ENCODE data around the gene SFRP4. TPM values are rescaled to one million over a fixed set of nuclear protein-coding genes. Genes with fewer than 3 reads are reported as not detected.

Gene SFRP4
- total and polyA plus RNA-seq, 9 of the 15 experiments (the other 6 are each of a cell fraction or from before 2014, with no cell fraction given): not detected

GRCh38 chr7:37918526-37918925, 1.9 kb upstream of the SFRP4 start:
- Histone ChIP-seq H3K4me1 (replicated peaks in 1 of 2; ENCODE audit: control insufficient read depth in 2 of 2, insufficient read depth in 2 of 2, low read length in 2 of 2) (peaks cover 9 to 26% of the 10 kb centered on the region in 2 experiments; a peak in 4 of 5 replicates), H3K4me2 (ENCODE audit: insufficient read depth, low read length) (no peak overlapping the region), H3K9me1 (ENCODE audit: control insufficient read depth, insufficient read depth, low read length) (no peaks in the 10 kb centered on the region), H3K9ac (ENCODE audit: insufficient read depth in 1 of 2, low read depth in 2 of 2, low read length in 2 of 2) (no peak overlapping the region), H3K9me3 (replicated peaks; ENCODE audit: control insufficient read depth, insufficient read depth, low read depth, low read length) (no peaks in the 10 kb centered on the region), H3K36me3 (ENCODE audit: control insufficient read depth, insufficient read depth, low read length) (no peaks in the 10 kb centered on the region), H3K4me3 (no peak overlapping the region), H4K20me1 (replicated peaks; ENCODE audit: control insufficient read depth, insufficient read depth, low read length) (no peaks in the 10 kb centered on the region), H3K27me3 (ENCODE audit: control insufficient read depth in 2 of 2, insufficient read depth in 2 of 2, low read length in 2 of 2) (peaks cover 0 to 8% of the 10 kb centered on the region in 2 experiments; a peak in 3 of 5 replicates), H2AFZ (ENCODE audit: low read depth, low read length) (no peak overlapping the region), H3K79me2 (ENCODE audit: control insufficient read depth, insufficient read depth, low read length) (no peaks in the 10 kb centered on the region), H3K27ac (ENCODE audit: extremely low read depth, low read depth, low read length) (no peak overlapping the region)
- intact Hi-C loops (cut with micrococcal nuclease) (no loop called here), in situ Hi-C loops (cut with MboI) (no loop called here)
- TF ChIP-seq, protein P1, sequence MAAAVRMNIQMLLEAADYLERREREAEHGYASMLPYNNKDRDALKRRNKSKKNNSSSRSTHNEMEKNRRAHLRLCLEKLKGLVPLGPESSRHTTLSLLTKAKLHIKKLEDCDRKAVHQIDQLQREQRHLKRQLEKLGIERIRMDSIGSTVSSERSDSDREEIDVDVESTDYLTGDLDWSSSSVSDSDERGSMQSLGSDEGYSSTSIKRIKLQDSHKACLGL (CRISPR knock-in tag; IDR thresholded peaks at IDR 0.05; ENCODE audit: borderline replicate concordance, poor library complexity, severe bottlenecking): no peak
- TF ChIP-seq SRF (CRISPR knock-in tag; IDR thresholded peaks at IDR 0.05) (peak in 1 of 2 experiments; percentile 21; a peak in 1 of 4 replicates), SFPQ (IDR thresholded peaks at IDR 0.05; ENCODE audit: low read depth, low read length) (no peak), SETDB1 (IDR thresholded peaks at IDR 0.05; ENCODE audit: low read length) (no peak), POLR2AphosphoS2 (IDR thresholded peaks at IDR 0.05; ENCODE audit: low read length) (no peak), CTCF (IDR thresholded peaks at IDR 0.05 in 2 of 3, conservative IDR thresholded peaks at IDR 0.05 in 1 of 3; ENCODE audit: insufficient read depth in 2 of 3, low read depth in 1 of 3, low read length in 3 of 3) (peak in 2 of 3 experiments; percentile 10 to 22; a peak in 2 of 6 replicates)
- BruUV-seq (replicated peaks): no TSS peak
- no peak for FAIRE-seq
- ChIA-PET CTCF (ENCODE audit: low intra/inter-chr PET ratio) (no interaction called here), POLR2A (interaction anchor here (0.6 to 1.0 kb wide), 3 partner anchors 11 to 421 kb away, joined by 3 read pairs; no protein-coding TSS in a partner anchor)
- no peak for DNase-seq (ENCODE audit: extremely low read depth in 1 of 4, low spot score in 3 of 4)
- WGBS (ENCODE audit: insufficient coverage, low coverage, missing lambda C conversion rate): 36% methylated on average over 4 of the region's 4 CpGs
- ATAC-seq: no peak
